Epithelial cell of proximal tubule (primary cell): ENCODE results near the gene FUCA1. TPM values are rescaled to one million over a fixed set of nuclear protein-coding genes. Genes with fewer than 3 reads are reported as not detected.

Experiments used
- DNase-seq: peaks from one replicate; pipeline ENCODE4 v3.0.0-alpha.2; 2011; ENCODE audit warnings: low read depth
- H3K4me3 ChIP-seq: 2 replicates; pipeline ENCODE4 v1.5.1; 2011; ENCODE audit warnings: low read depth, mild to moderate bottlenecking, low read length
- CTCF ChIP-seq: conservative IDR thresholded peaks from 2 replicates; pipeline ENCODE4 v1.5.1; 2012; ENCODE audit warnings: low read depth, mild to moderate bottlenecking, low read length
- total RNA-seq: library from RNA; depleted of rRNA; stranded (reverse); fragments of >200 nt; gene quantifications from 2 replicates; pipeline ENCODE4 v1.2.3, GENCODE V29; 2015

The FUCA1 gene
- total RNA-seq, 1 donor from 2014 or later = 31.9 TPM

- TF ChIP-seq CTCF = no peak
These were observed 42.6 kb upstream of the FUCA1 start for GRCh38 chr1:23910553-23911246.

GRCh38 chr1:23910144-23910543 is 42.1 kb upstream of the FUCA1 start:
- TF ChIP-seq CTCF = no peak
- no peak for DNase-seq
- H3K4me3 ChIP-seq = no peak overlapping the region

More at GRCh38 chr1:23910553-23911246, 42.6 kb upstream of the FUCA1 start:
- H3K4me3 ChIP-seq = no peak overlapping the region
- no peak for DNase-seq

GRCh38 chr1:23909412-23909811 is 41.3 kb upstream of the FUCA1 start:
- no peak overlapping the region for H3K4me3 ChIP-seq
- no peak for TF ChIP-seq CTCF
- DNase-seq = no peak

DNA sequence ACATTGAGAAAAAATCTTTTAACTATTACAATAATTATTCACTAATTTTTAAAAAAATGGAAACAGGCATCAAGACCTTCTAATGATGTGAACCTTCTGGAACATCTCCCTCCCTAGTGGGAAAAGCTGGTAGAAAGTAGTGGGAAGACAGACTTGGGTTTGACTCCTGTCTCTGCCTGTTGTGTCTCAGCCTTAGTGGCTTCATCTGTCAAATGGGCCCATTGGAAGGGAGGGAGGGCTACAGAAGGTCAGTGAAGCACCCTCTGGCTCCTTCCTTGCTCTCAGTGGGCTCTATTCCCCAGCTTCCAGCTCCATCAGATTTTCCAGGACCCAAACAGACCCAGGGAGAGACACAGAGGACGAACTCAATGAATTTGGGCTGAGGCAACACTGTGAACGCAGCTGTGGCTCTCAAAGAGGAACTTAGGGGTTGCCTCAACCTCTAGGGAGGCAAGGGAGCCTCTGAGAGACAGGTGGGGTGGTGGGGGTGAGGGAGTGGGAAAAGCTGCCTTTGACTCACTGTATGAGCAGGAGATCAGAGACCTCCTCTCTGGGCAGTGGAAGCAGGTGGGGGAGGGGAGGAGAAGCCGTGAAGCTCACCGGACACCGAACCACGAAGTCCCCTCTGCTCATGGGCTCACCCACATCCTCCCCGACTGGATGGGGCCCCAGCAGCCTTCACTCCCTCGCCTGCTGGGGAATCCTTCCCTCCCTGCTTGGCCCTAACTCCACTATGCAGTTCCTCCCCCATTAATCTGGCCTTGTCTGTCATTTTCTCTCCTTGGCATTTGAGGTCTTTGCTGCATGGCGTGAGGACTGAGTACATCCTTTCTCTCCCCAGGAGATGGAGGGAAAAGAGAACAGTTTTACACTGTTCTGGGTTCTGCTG is 40.6 kb upstream of the FUCA1 start:
- TF ChIP-seq CTCF = no peak
- no peak for DNase-seq
- H3K4me3 ChIP-seq = no peak overlapping the region

- no peak for TF ChIP-seq CTCF
- DNase-seq = no peak
- H3K4me3 ChIP-seq = no peak overlapping the region
These were observed 38.6 kb upstream of the FUCA1 start for GRCh38 chr1:23906731-23907130.

DNA sequence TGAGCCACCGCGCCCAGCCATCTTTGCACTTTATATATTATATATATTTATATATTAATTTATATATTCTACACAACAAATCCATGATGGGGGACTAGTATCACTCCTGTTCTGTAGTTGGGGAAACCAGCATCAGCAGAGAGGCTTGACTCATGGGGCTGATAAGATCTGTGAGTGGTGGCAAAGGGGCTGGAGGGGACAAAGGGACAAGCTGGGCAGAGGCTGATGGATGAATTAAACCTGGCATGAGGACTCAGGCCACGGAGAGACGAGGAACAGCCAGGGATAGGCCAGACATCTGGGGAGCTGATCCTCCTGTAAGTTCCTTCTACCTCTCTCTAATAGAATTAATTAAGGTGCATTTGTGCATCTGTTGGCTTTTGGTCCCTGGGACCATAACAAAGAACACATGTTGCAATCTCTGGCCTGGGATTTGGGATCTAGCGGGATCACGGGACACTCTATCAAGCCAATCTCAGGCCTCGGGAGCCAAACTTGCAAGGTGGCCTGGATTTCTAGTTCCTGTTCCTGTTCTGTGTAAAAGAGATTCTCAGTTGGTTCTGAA is 37.5 kb upstream of the FUCA1 start:
- no peak overlapping the region for H3K4me3 ChIP-seq
- TF ChIP-seq CTCF = no peak

More for the DNA sequence above, 37.5 kb upstream of the FUCA1 start:
- DNase-seq = no peak
